Neural cell (in vitro differentiated cells): Measurements from ENCODE around the gene ZC2HC1B. TPM values are rescaled to one million over a fixed set of nuclear protein-coding genes. Genes with fewer than 3 reads are reported as not detected.

ENCODE experiments used
- H2AFZ ChIP-seq: fragments of 200-600, 300-800 bp; sonication (generic), shearing (Covaris generic); 2 replicates; pipeline ENCODE4 v1.6.0; 2014; ENCODE audit warnings: low read depth, mild to moderate bottlenecking, antibody characterized with exemption, low read length, moderate library complexity
- H3F3A ChIP-seq: fragments of 200-600 bp; shearing (Covaris generic); 2 replicates; pipeline ENCODE4 v1.6.1; 2016; ENCODE audit warnings: mild to moderate bottlenecking, moderate library complexity, mixed read lengths, antibody characterized with exemption, low read length; ENCODE audit not compliant: insufficient read depth, poor library complexity, severe bottlenecking
- H3K27ac ChIP-seq: fragments of 200-600, 300-800 bp; sonication (generic), shearing (Covaris generic); 2 replicates; pipeline ENCODE4 v1.5.1; 2014; ENCODE audit warnings: mild to moderate bottlenecking, low read length, moderate library complexity
- H3K27me3 ChIP-seq: fragments of 300-800, 200-600 bp; sonication (generic), shearing (Covaris generic); 2 replicates; pipeline ENCODE4 v1.6.0; 2014; ENCODE audit warnings: mild to moderate bottlenecking, low read depth, low read length, moderate library complexity; ENCODE audit not compliant: insufficient read depth
- H3K36me3 ChIP-seq: fragments of 300-800, 200-600 bp; sonication (generic), shearing (Covaris generic); 2 replicates; pipeline ENCODE4 v1.5.1; 2014; ENCODE audit warnings: mild to moderate bottlenecking, antibody characterized with exemption, low read length, moderate library complexity; ENCODE audit not compliant: insufficient read depth
- H3K4me2 ChIP-seq: fragments of 300-800, 200-600 bp; sonication (generic), shearing (Covaris generic); 2 replicates; pipeline ENCODE4 v1.6.0; 2014; ENCODE audit warnings: mild to moderate bottlenecking, low read length
- H3K4me3 ChIP-seq: fragments of 300-800, 200-600 bp; sonication (generic), shearing (Covaris generic); 2 replicates; pipeline ENCODE4 v1.5.1; 2014; ENCODE audit warnings: mild to moderate bottlenecking, low read length, moderate library complexity
- H3K79me2 ChIP-seq: fragments of 200-600 bp; shearing (Covaris generic); replicated peaks from 2 replicates; pipeline ENCODE4 v1.6.0; 2014; ENCODE audit warnings: mild to moderate bottlenecking, low read length, moderate library complexity; ENCODE audit not compliant: insufficient read depth
- H3K9ac ChIP-seq: fragments of 300-800, 200-600 bp; sonication (generic), shearing (Covaris generic); 2 replicates; pipeline ENCODE4 v1.6.1; 2016; ENCODE audit warnings: mild to moderate bottlenecking, low read length, mixed read lengths
- H3K9me2 ChIP-seq: fragments of 200-600 bp; shearing (Covaris generic); 2 replicates; pipeline ENCODE4 v1.6.1; 2016; ENCODE audit warnings: mild to moderate bottlenecking, low read length, mixed read lengths; ENCODE audit not compliant: insufficient read depth
- H3K9me3 ChIP-seq: fragments of 200-600, 300-800 bp; sonication (generic), shearing (Covaris generic); 2 replicates; pipeline ENCODE4 v1.6.1; 2016; ENCODE audit warnings: mild to moderate bottlenecking, mixed run types, low read length, moderate library complexity, mixed read lengths
- H4K20me1 ChIP-seq: fragments of 200-600 bp; shearing (Covaris generic); 2 replicates; pipeline ENCODE4 v1.6.1; 2016; ENCODE audit warnings: mild to moderate bottlenecking, mixed run types; ENCODE audit not compliant: insufficient read depth
- CTCF ChIP-seq: fragments of 450-650 bp; IDR thresholded peaks from 2 replicates; pipeline ENCODE4 v1.5.1; 2014; ENCODE audit warnings: antibody characterized with exemption, mild to moderate bottlenecking, moderate library complexity; ENCODE audit not compliant: poor library complexity, severe bottlenecking
- EP300 ChIP-seq: fragments of 450-650 bp; conservative IDR thresholded peaks from 2 replicates; pipeline ENCODE4 v1.6.1; 2014; ENCODE audit warnings: antibody characterized with exemption, mild to moderate bottlenecking, moderate library complexity; ENCODE audit not compliant: poor library complexity, severe bottlenecking
- EZH2 ChIP-seq: fragments of 200-600, 300-800 bp; shearing (Covaris generic), sonication (generic); IDR thresholded peaks from 2 replicates; pipeline ENCODE4 v1.6.1; 2014; ENCODE audit warnings: antibody characterized with exemption, low read length, borderline replicate concordance, mild to moderate bottlenecking; ENCODE audit not compliant: insufficient read depth, poor library complexity, severe bottlenecking
- MXI1 ChIP-seq: fragments of 450-650 bp; conservative IDR thresholded peaks from 2 replicates; pipeline ENCODE4 v1.6.1; 2014; ENCODE audit warnings: antibody characterized with exemption, mild to moderate bottlenecking; ENCODE audit not compliant: poor library complexity, severe bottlenecking
- POLR2AphosphoS5 ChIP-seq: IDR thresholded peaks from 2 replicates; pipeline ENCODE4 v1.6.1; 2012
- RAD21 ChIP-seq: fragments of 450-650 bp; conservative IDR thresholded peaks from 2 replicates; pipeline ENCODE4 v1.6.1; 2014; ENCODE audit warnings: antibody characterized with exemption, mild to moderate bottlenecking, moderate library complexity
- SMC3 ChIP-seq: fragments of 450-650 bp; conservative IDR thresholded peaks from 2 replicates; pipeline ENCODE4 v1.6.1; 2014; ENCODE audit warnings: antibody characterized with exemption, mild to moderate bottlenecking, moderate library complexity; ENCODE audit not compliant: poor library complexity
- TAF1 ChIP-seq: IDR thresholded peaks from 2 replicates; pipeline ENCODE4 v1.6.1; 2012; ENCODE audit warnings: low read depth
- polyA plus RNA-seq: library from polyadenylated mRNA; depleted of rRNA; stranded (reverse); fragments of >200 nt; gene quantifications from 2 replicates; pipeline ENCODE4 v1.2.3, GENCODE V29; 2014

ZC2HC1B gene
- polyA plus RNA-seq, 1 donor from 2014 or later = not detected

- H3K4me2 ChIP-seq = no peak overlapping the region
- H4K20me1 ChIP-seq = no peaks in the 10 kb centered on the region
- H3K36me3 ChIP-seq = no peaks in the 10 kb centered on the region
- no peaks in the 10 kb centered on the region for H3K79me2 ChIP-seq
- H3F3A ChIP-seq = peaks cover 4% of the 10 kb centered on the region
- H3K27me3 ChIP-seq = no peaks in the 10 kb centered on the region
- no peak overlapping the region for H2AFZ ChIP-seq
- H3K9me3 ChIP-seq = no peaks in the 10 kb centered on the region
- TF ChIP-seq POLR2AphosphoS5 (no peak), RAD21 (no peak), CTCF (no peak), EP300 (no peak), TAF1 (no peak)
- H3K9me2 ChIP-seq = no peaks in the 10 kb centered on the region
- peak overlapping the region; percentile 57 for H3K27ac ChIP-seq
- no peak overlapping the region for H3K4me3 ChIP-seq
- no peak overlapping the region for H3K9ac ChIP-seq
Measured at GRCh38 chr6:143963158-143963919, 99.1 kb downstream of the ZC2HC1B start.

- Histone ChIP-seq H3K79me2 (no peaks in the 10 kb centered on the region), H3F3A (no peaks in the 10 kb centered on the region), H3K36me3 (no peaks in the 10 kb centered on the region), H3K27ac (no peak overlapping the region), H3K27me3 (no peaks in the 10 kb centered on the region), H3K9me3 (no peaks in the 10 kb centered on the region), H3K9me2 (no peaks in the 10 kb centered on the region), H3K4me2 (no peak overlapping the region), H3K9ac (no peak overlapping the region), H2AFZ (no peak overlapping the region), H3K4me3 (no peak overlapping the region), H4K20me1 (no peaks in the 10 kb centered on the region)
- TF ChIP-seq MXI1 (no peak), TAF1 (no peak)
Measured at GRCh38 chr6:143964674-143965081, 100.4 kb downstream of the ZC2HC1B start.

DNA sequence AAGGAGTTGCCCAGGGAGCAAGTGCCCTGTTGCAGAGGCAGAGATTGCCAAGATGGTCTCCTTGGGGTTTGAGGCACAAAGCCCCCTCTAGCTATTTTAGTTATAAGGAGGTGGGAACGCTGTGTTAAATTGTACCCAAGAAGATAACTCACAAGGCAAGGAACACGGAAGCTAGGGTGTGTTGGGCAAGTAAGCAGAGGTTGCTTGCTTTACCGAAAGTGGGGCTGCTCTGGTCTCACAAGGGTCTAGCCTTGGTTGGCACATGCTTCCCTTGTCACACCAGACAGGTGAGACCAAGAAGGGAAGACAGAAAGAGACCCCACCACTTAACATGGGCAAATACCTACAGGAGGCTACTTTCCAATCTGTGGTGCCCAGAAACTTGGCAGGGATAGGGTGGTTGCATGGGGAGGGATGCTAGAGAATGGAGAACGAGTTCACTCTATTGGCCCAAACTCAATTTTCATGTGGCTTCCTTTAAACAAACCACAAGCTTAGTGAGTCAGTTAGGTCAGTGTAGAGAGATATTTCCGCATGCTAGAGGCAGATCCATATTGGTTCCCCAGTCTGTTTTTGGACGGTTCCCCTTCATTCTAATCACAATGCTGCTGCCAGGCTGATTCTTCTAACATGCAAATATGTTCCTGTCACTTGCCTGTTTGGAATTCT is 101.4 kb downstream of the ZC2HC1B start:
- no peaks in the 10 kb centered on the region for H3K36me3 ChIP-seq
- no peak overlapping the region for H3K4me2 ChIP-seq
- no peaks in the 10 kb centered on the region for H3K79me2 ChIP-seq
- no peak overlapping the region for H3K9ac ChIP-seq
- H3K9me3 ChIP-seq = no peaks in the 10 kb centered on the region
- H3K4me3 ChIP-seq = no peak overlapping the region
- peaks cover 6% of the 10 kb centered on the region for H3K27me3 ChIP-seq
- H3K9me2 ChIP-seq = no peaks in the 10 kb centered on the region
- no peak for TF ChIP-seq EP300
- no peak for TF ChIP-seq POLR2AphosphoS5
- TF ChIP-seq EZH2 = no peak
- no peak for TF ChIP-seq SMC3
- TF ChIP-seq CTCF = no peak
- no peaks in the 10 kb centered on the region for H3F3A ChIP-seq
- no peak overlapping the region for H3K27ac ChIP-seq
- no peaks in the 10 kb centered on the region for H4K20me1 ChIP-seq
- no peak overlapping the region for H2AFZ ChIP-seq
